H1 (cell line): ENCODE data around the gene ZNF213. TPM values are rescaled to one million over a fixed set of nuclear protein-coding genes. Genes with fewer than 3 reads are reported as not detected.

Source experiments
- CHD7 ChIP-seq: fragments of 300-600 bp; sonication (generic); IDR thresholded peaks from 2 replicates; pipeline ENCODE4 v1.7.1; 2012; ENCODE audit warnings: low read length, moderate library complexity, mild to moderate bottlenecking, inconsistent platforms; ENCODE audit not compliant: insufficient replicate concordance
- CREB1 ChIP-seq: IDR thresholded peaks from 2 replicates; pipeline ENCODE4 v1.6.1; 2012; ENCODE audit warnings: inconsistent platforms
- polyA plus RNA-seq, 7 experiments: library from polyadenylated mRNA; depleted of rRNA in 3 of 7; stranded (reverse) in 5 of 7; unstranded in 2 of 7; fragments of >200 nt in 5 of 7; fragments of 200-250 nt in 2 of 7; gene quantifications; 1 replicate in 5 of 7; 2 replicates in 1 of 7; 4 replicates in 1 of 7; pipeline versions ENCODE4 v1.2.1 to v1.2.3, GENCODE V29; 2011 to 2013; ENCODE audit warnings: missing spikeins in 2 of 7, mixed read lengths in 2 of 7
- total RNA-seq: library from RNA; stranded (reverse); fragmentation: NEBNext Ultra II Directional; extraction: Animal tissue kit (Norgen Biotek cat#: 25700); gene quantifications from 2 replicates; pipeline ENCODE4 v1.2.1, GENCODE V29; 2021

ZNF213 gene
- total and polyA plus RNA-seq, 2 of the 8 experiments (the other 6 are each of a cell fraction or from before 2014, with no cell fraction given) = 1.6 to 6.9 TPM

- TF ChIP-seq CHD7 (no peak), CREB1 (no peak)
- TF ChIP-seq, all 59 proteins: peak for 0
Measured at GRCh38 chr16:3142327-3142726, 7.5 kb downstream of the ZNF213 start (continued).
